Breast epithelium (tissue), 4 donors: Measurements from ENCODE around the gene ETFB. TPM values are rescaled to one million over a fixed set of nuclear protein-coding genes. Genes with fewer than 3 reads are reported as not detected.

Experiments
- DNase-seq, 2 donors: peaks; one replicate each; pipeline ENCODE4 v3.0.0-alpha.2; 2019; ENCODE audit warnings: low spot score in 2 of 2
- H3K27ac ChIP-seq, 2 donors: fragments of 200-600 bp; sonication (generic) in 1 of 2; one replicate each; pipeline ENCODE4 v1.5.1; 2016 to 2019; ENCODE audit warnings: mild to moderate bottlenecking in 1 of 2
- H3K27me3 ChIP-seq, 2 donors: fragments of 200-600 bp; sonication (generic) in 1 of 2; one replicate each; pipeline versions ENCODE4 v1.5.1 to v1.6.0; 2017 to 2019; ENCODE audit warnings: control low read depth in 1 of 2, mild to moderate bottlenecking in 1 of 2
- H3K36me3 ChIP-seq: fragments of 200-600 bp; one replicate; pipeline ENCODE4 v1.5.1; 2019
- H3K4me1 ChIP-seq, 2 donors: fragments of 200-600 bp; sonication (generic); one replicate each; pipeline ENCODE4 v1.5.1; 2016 to 2019; ENCODE audit warnings: control low read depth in 1 of 2
- H3K4me3 ChIP-seq, 3 donors: fragments of 200-600 bp; sonication (generic); 1 replicate in 2 of 3; 2 replicates in 1 of 3; pipeline ENCODE4 v1.5.1; 2016 to 2019; ENCODE audit warnings: mild to moderate bottlenecking in 3 of 3, moderate library complexity in 2 of 3
- H3K9me3 ChIP-seq, 2 donors: fragments of 200-600 bp; sonication (generic) in 1 of 2; one replicate each; pipeline ENCODE4 v1.5.1; 2016 to 2019; ENCODE audit warnings: control low read depth in 1 of 2
- CTCF ChIP-seq, 3 donors: fragments of 450-650 bp; IDR thresholded peaks; one replicate each; pipeline ENCODE4 v1.5.1; 2016 to 2017; ENCODE audit warnings: antibody characterized with exemption in 3 of 3, mild to moderate bottlenecking in 3 of 3, moderate library complexity in 3 of 3
- POLR2A ChIP-seq: fragments of 450-650 bp; IDR thresholded peaks from one replicate; pipeline ENCODE4 v1.6.1; 2016; ENCODE audit warnings: antibody characterized with exemption, mild to moderate bottlenecking, moderate library complexity
- POLR2AphosphoS5 ChIP-seq, 3 donors: sonication (generic); formaldehyde crosslinking; IDR thresholded peaks; one replicate each; pipeline ENCODE4 v1.6.1; 2017; ENCODE audit warnings: antibody characterized with exemption in 3 of 3
- intact Hi-C: fragments of 100-400 bp; cut with DNase I; formaldehyde crosslinking; loops from one replicate; pipeline ENCODE4 v1.15.1; 2023; ENCODE audit warnings: low total_unique reads
- total RNA-seq, 3 donors: library from RNA; depleted of rRNA; stranded (reverse); fragments of >200 nt; gene quantifications; one replicate each; pipeline ENCODE4 v1.1.0, GENCODE V29; 2016

The ETFB gene
- total RNA-seq, 3 donors from 2014 or later = 60.7 to 214 (median 88.5) TPM

DNA sequence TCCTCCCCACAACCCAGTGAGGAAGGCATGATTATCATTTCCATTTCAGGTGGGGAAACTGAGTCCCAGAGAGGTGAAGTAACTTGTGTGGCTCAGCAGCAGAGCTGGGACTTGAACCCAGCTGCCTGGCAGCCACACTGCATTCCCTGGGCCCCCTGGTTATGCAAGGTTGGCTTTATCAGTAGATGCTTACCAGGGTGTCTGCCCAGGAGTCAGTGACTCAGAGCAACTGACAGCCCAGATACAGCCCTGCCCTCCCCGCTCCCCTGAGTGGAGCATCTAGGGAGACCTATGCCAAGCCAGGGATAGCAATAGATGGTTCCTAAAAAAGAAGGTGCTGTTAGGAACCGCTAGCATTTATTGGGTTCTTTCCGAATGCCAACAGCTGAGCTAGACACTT lies 48.8 kb downstream of the ETFB start:
- Histone ChIP-seq H3K4me1 (no peaks in the 10 kb centered on the region), H3K36me3 (no peaks in the 10 kb centered on the region), H3K9me3 (peaks cover 0 to 6% of the 10 kb centered on the region in 2 donors), H3K27ac (no peak overlapping the region), H3K4me3 (no peak overlapping the region), H3K27me3 (peaks cover 0 to 50% of the 10 kb centered on the region in 2 donors)
- TF ChIP-seq POLR2A = no peak
- TF ChIP-seq POLR2AphosphoS5 (IDR thresholded peaks at IDR 0.05) = no peak
- TF ChIP-seq CTCF (IDR thresholded peaks at IDR 0.05) = no peak
- no peak for DNase-seq
- intact Hi-C loops = no loop called here

DNA sequence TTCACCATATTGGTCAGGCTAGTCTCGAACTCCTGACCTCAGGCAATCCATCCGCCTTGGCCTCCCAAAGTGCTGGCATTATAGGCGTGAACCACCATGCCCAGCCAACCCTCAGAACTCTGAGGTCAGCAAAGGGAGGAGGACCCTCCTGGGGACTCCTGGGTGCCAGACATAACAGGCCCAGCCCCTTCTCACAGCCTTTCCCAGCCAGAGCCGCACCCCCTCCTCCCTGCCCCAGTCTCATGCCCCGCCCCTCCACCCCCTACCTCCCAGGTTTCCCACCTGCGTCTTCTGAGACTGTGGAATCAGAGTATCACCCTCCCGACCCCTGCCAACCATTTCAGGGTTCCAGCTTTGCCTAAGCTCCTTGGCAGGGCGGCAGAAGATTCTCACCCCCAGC lies 49.5 kb downstream of the ETFB start:
- Histone ChIP-seq H3K27ac (no peak overlapping the region), H3K27me3 (peaks cover 0 to 57% of the 10 kb centered on the region in 2 donors), H3K36me3 (no peaks in the 10 kb centered on the region), H3K4me1 (no peaks in the 10 kb centered on the region), H3K4me3 (no peak overlapping the region), H3K9me3 (peaks cover 0 to 6% of the 10 kb centered on the region in 2 donors)
- intact Hi-C loops = no loop called here
- TF ChIP-seq POLR2AphosphoS5 (IDR thresholded peaks at IDR 0.05) = no peak
- DNase-seq = no peak

- no peak for DNase-seq
- intact Hi-C loops = no loop called here
- H3K9me3 ChIP-seq = peaks cover 6 to 17% of the 10 kb centered on the region in 2 donors
- H3K27ac ChIP-seq = no peak within 1 kb of the TSS
- no peak within 1 kb of the TSS for H3K4me3 ChIP-seq
- no peaks in the 10 kb centered on the region for H3K36me3 ChIP-seq
- TF ChIP-seq CTCF (IDR thresholded peaks at IDR 0.05) (no peak), POLR2A (no peak), POLR2AphosphoS5 (IDR thresholded peaks at IDR 0.05) (no peak)
- peaks cover 0 to 64% of the 10 kb centered on the region in 2 donors for H3K27me3 ChIP-seq
- H3K4me1 ChIP-seq = no peaks in the 10 kb centered on the region
Observed at GRCh38 chr19:51311351-51312257, 54.6 kb downstream of the ETFB start, which contains the start of gene IGLON5. IGLON5 (plus strand) TSS chr19:51311644; CDS start chr19:51311848, 204 bp downstream.

DNA sequence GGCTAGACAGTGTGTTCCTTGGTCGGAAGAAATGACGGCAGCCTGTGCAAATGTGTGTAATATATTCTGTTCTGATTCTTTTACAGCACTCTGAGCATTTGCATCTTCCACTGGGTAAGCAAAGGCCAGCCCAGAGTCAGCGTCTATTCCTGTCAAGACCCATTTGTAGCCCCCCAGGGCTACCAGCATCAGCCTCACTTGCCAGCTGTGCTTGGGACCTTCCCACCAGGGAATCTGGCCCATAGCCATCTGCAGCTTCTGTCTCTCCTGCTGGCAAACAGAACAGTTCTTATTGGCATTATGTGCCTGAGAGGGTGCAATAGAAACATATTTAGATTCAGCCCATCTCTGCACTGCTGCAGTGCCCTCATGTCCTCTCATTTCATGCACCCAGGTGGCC lies 60.7 kb downstream of the ETFB start:
- peaks cover 0 to 38% of the 10 kb centered on the region in 2 donors for H3K27me3 ChIP-seq
- no peak overlapping the region for H3K27ac ChIP-seq
- no peak for DNase-seq
- intact Hi-C loops = no loop called here
- H3K36me3 ChIP-seq = no peaks in the 10 kb centered on the region
- TF ChIP-seq POLR2A (no peak), CTCF (IDR thresholded peaks at IDR 0.05) (no peak), POLR2AphosphoS5 (IDR thresholded peaks at IDR 0.05) (no peak)
- H3K4me3 ChIP-seq = no peak overlapping the region
- H3K9me3 ChIP-seq = peaks cover 15 to 56% of the 10 kb centered on the region in 2 donors
- H3K4me1 ChIP-seq = no peaks in the 10 kb centered on the region

DNA sequence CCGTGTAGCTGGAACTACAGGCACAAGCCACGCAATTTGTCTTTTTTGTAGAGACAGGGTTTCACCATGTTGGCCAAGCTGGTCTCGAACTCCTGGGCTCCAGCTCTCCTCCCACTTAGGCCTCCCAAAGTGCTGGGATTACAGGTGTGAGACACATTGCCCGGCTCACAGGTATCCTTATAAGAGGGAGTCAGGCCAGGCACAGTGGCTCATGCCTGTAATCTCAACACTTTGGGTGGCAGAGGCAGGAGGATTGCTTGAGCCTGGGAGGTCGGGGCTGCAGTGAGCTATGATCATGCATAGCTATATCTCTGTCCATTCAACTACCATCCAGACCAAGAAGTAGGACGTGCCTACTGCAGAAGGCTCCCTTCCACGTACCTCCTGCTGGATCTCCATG lies 64.9 kb downstream of the ETFB start:
- Histone ChIP-seq H3K27me3 (peaks cover 0 to 17% of the 10 kb centered on the region in 2 donors), H3K9me3 (peaks cover 15 to 35% of the 10 kb centered on the region in 2 donors), H3K27ac (no peak overlapping the region), H3K4me3 (no peak overlapping the region), H3K36me3 (no peaks in the 10 kb centered on the region), H3K4me1 (no peaks in the 10 kb centered on the region)
- TF ChIP-seq POLR2A (no peak), POLR2AphosphoS5 (IDR thresholded peaks at IDR 0.05) (no peak), CTCF (IDR thresholded peaks at IDR 0.05) (no peak)
- intact Hi-C loops = no loop called here
- DNase-seq = no peak
